Parathyroid adenoma (tissue), 2 donors: ENCODE data around the gene ACP3.

ENCODE experiments used
- H2AFZ ChIP-seq: fragments of 300-600 bp; sonication (generic); one replicate; pipeline ENCODE4 v1.7.0; 2017; ENCODE audit warnings: antibody characterized with exemption, mild to moderate bottlenecking
- H3K27ac ChIP-seq: fragments of 300-600 bp; sonication (generic); one replicate; pipeline ENCODE4 v1.7.0; 2017
- H3K27me3 ChIP-seq: fragments of 300-600 bp; sonication (generic); one replicate; pipeline ENCODE4 v1.7.0; 2017; ENCODE audit warnings: low read length; ENCODE audit not compliant: control insufficient read depth, insufficient read depth
- H3K36me3 ChIP-seq: fragments of 300-600 bp; sonication (generic); one replicate; pipeline ENCODE4 v1.7.0; 2017; ENCODE audit warnings: low read length; ENCODE audit not compliant: control insufficient read depth, insufficient read depth
- H3K4me1 ChIP-seq: fragments of 300-600 bp; sonication (generic); one replicate; pipeline ENCODE4 v1.7.0; 2017; ENCODE audit warnings: control low read depth
- H3K4me2 ChIP-seq: fragments of 300-600 bp; sonication (generic); one replicate; pipeline ENCODE4 v1.7.0; 2017; ENCODE audit warnings: low read length
- H3K4me3 ChIP-seq: fragments of 300-600 bp; sonication (generic); one replicate; pipeline ENCODE4 v1.7.0; 2017; ENCODE audit warnings: low read depth, low read length
- H3K79me2 ChIP-seq: fragments of 300-600 bp; sonication (generic); one replicate; pipeline ENCODE4 v1.7.0; 2017; ENCODE audit warnings: control low read depth
- H3K9ac ChIP-seq: fragments of 300-600 bp; sonication (generic); one replicate; pipeline ENCODE4 v1.7.0; 2017; ENCODE audit warnings: mild to moderate bottlenecking
- H3K9me3 ChIP-seq: fragments of 300-600 bp; sonication (generic); one replicate; pipeline ENCODE4 v1.7.0; 2017; ENCODE audit warnings: low read length; ENCODE audit not compliant: control insufficient read depth
- CTCF ChIP-seq: fragments of 300-600 bp; sonication (generic); IDR thresholded peaks from one replicate; pipeline ENCODE4 v1.7.0; 2017; ENCODE audit warnings: antibody characterized with exemption, mild to moderate bottlenecking
- donor health status: primary hyperparathyroidism.

ACP3 gene

GRCh38 chr3:132317229-132317948 is at the start of gene ACP3:
Gene ACP3 (plus strand): TSS chr3:132317407. CDS start chr3:132317457, 50 bp downstream.
- Histone ChIP-seq H3K79me2 (no peaks in the 10 kb centered on the region), H3K27me3 (no peaks in the 10 kb centered on the region), H3K4me2 (peak within 1 kb of the TSS; percentile 50), H3K9me3 (no peaks in the 10 kb centered on the region), H3K9ac (no peak within 1 kb of the TSS), H3K27ac (peak within 1 kb of the TSS; percentile 87), H3K4me1 (no peaks in the 10 kb centered on the region), H2AFZ (peak within 1 kb of the TSS; percentile 63), H3K4me3 (peak within 1 kb of the TSS; percentile 32), H3K36me3 (no peaks in the 10 kb centered on the region)
- TF ChIP-seq CTCF = no peak

GRCh38 chr3:132268956-132269355 is 48.3 kb upstream of the ACP3 start:
- H3K4me1 ChIP-seq = no peaks in the 10 kb centered on the region
- no peak overlapping the region for H3K4me2 ChIP-seq
- H3K27ac ChIP-seq = no peak overlapping the region
- no peak overlapping the region for H3K9ac ChIP-seq
- H3K27me3 ChIP-seq = no peaks in the 10 kb centered on the region
- H3K79me2 ChIP-seq = no peaks in the 10 kb centered on the region
- no peaks in the 10 kb centered on the region for H3K36me3 ChIP-seq
- H3K9me3 ChIP-seq = no peaks in the 10 kb centered on the region
- H2AFZ ChIP-seq = no peak overlapping the region
- H3K4me3 ChIP-seq = no peak overlapping the region
- TF ChIP-seq CTCF = peak; percentile 31

GRCh38 chr3:132273036-132273435 is 44.2 kb upstream of the ACP3 start:
- Histone ChIP-seq H3K9ac (no peak overlapping the region), H3K4me2 (no peak overlapping the region)

GRCh38 chr3:132276228-132276906 is 40.8 kb upstream of the ACP3 start:
- Histone ChIP-seq H3K27ac (no peak overlapping the region), H3K27me3 (no peaks in the 10 kb centered on the region), H3K79me2 (no peaks in the 10 kb centered on the region), H2AFZ (no peak overlapping the region), H3K4me1 (no peaks in the 10 kb centered on the region), H3K9me3 (no peaks in the 10 kb centered on the region), H3K36me3 (no peaks in the 10 kb centered on the region), H3K4me3 (no peak overlapping the region), H3K9ac (no peak overlapping the region), H3K4me2 (no peak overlapping the region)
- no peak for TF ChIP-seq CTCF

More at GRCh38 chr3:132273036-132273435, 44.2 kb upstream of the ACP3 start:
- Histone ChIP-seq H3K79me2 (no peaks in the 10 kb centered on the region), H3K4me3 (no peak overlapping the region), H3K4me1 (no peaks in the 10 kb centered on the region), H3K9me3 (no peaks in the 10 kb centered on the region), H3K27ac (no peak overlapping the region), H3K27me3 (no peaks in the 10 kb centered on the region), H3K36me3 (no peaks in the 10 kb centered on the region), H2AFZ (no peak overlapping the region)
- TF ChIP-seq CTCF = no peak
